ENCODE results near the gene FZD4. TPM values are rescaled to one million over a fixed set of nuclear protein-coding genes. Genes with fewer than 3 reads are reported as not detected.

FZD4 gene
- total RNA-seq, 2 donors from 2014 or later, result 4.3 to 6.7 TPM

- intact Hi-C loops (cut with DNase I), result no loop called here
These were observed 44.6 kb downstream of the FZD4 start for GRCh38 chr11:86910592-86910991.

GRCh38 chr11:86906198-86906597, 49.0 kb downstream of the FZD4 start:
- TF ChIP-seq CTCF (IDR thresholded peaks at IDR 0.05), result no peak
- Histone ChIP-seq H3K9me3 (no peaks in the 10 kb centered on the region), H3K27ac (no peak overlapping the region), H3K4me3 (no peak overlapping the region), H3K36me3 (no peaks in the 10 kb centered on the region), H3K27me3 (no peaks in the 10 kb centered on the region), H3K9ac (ENCODE audit: low read depth in 2 of 2, low read length in 2 of 2) (no peak overlapping the region), H3K4me1 (no peaks in the 10 kb centered on the region)
- DNase-seq, result no peak
- intact Hi-C loops (cut with DNase I), result no loop called here

More at GRCh38 chr11:86910592-86910991, 44.6 kb downstream of the FZD4 start:
- H3K27me3 ChIP-seq, result no peaks in the 10 kb centered on the region
- no peaks in the 10 kb centered on the region for H3K36me3 ChIP-seq
- H3K9ac ChIP-seq (ENCODE audit: low read depth in 2 of 2, low read length in 2 of 2), result no peak overlapping the region
- no peak for TF ChIP-seq CTCF (IDR thresholded peaks at IDR 0.05)
- H3K27ac ChIP-seq, result no peak overlapping the region
- H3K9me3 ChIP-seq, result no peaks in the 10 kb centered on the region
- H3K4me1 ChIP-seq, result no peaks in the 10 kb centered on the region
- no peak overlapping the region for H3K4me3 ChIP-seq
- no peak for DNase-seq

- H3K9me3 ChIP-seq, result no peaks in the 10 kb centered on the region
- H3K27me3 ChIP-seq, result no peaks in the 10 kb centered on the region
- no peaks in the 10 kb centered on the region for H3K36me3 ChIP-seq
- H3K4me1 ChIP-seq, result no peaks in the 10 kb centered on the region
- no peak overlapping the region for H3K27ac ChIP-seq
- no peak overlapping the region for H3K4me3 ChIP-seq
- TF ChIP-seq CTCF (IDR thresholded peaks at IDR 0.05), result no peak
- no peak overlapping the region for H3K9ac ChIP-seq (ENCODE audit: low read depth in 2 of 2, low read length in 2 of 2)
- intact Hi-C loops (cut with DNase I), result no loop called here
- no peak for DNase-seq
These were observed 49.9 kb downstream of the FZD4 start for GRCh38 chr11:86905252-86905651.

- Histone ChIP-seq H3K4me1 (no peaks in the 10 kb centered on the region), H3K9me3 (no peaks in the 10 kb centered on the region), H3K27ac (no peak overlapping the region), H3K9ac (ENCODE audit: low read depth in 2 of 2, low read length in 2 of 2) (no peak overlapping the region), H3K27me3 (no peaks in the 10 kb centered on the region), H3K4me3 (no peak overlapping the region), H3K36me3 (no peaks in the 10 kb centered on the region)
- TF ChIP-seq CTCF (IDR thresholded peaks at IDR 0.05), result no peak
- intact Hi-C loops (cut with DNase I), result no loop called here
- no peak for DNase-seq
These were observed 51.2 kb downstream of the FZD4 start for GRCh38 chr11:86904001-86904400.

- no peak for DNase-seq
- TF ChIP-seq CTCF (IDR thresholded peaks at IDR 0.05), result no peak
- no peaks in the 10 kb centered on the region for H3K4me1 ChIP-seq
These were observed 52.9 kb downstream of the FZD4 start for GRCh38 chr11:86902345-86902744.

GRCh38 chr11:86901599-86901998, 53.6 kb downstream of the FZD4 start:
- Histone ChIP-seq H3K4me1 (no peaks in the 10 kb centered on the region), H3K27ac (no peak overlapping the region), H3K9me3 (no peaks in the 10 kb centered on the region), H3K4me3 (no peak overlapping the region), H3K27me3 (no peaks in the 10 kb centered on the region), H3K9ac (ENCODE audit: low read depth in 2 of 2, low read length in 2 of 2) (no peak overlapping the region), H3K36me3 (no peaks in the 10 kb centered on the region)
- no peak for TF ChIP-seq CTCF (IDR thresholded peaks at IDR 0.05)
- DNase-seq, result no peak
- intact Hi-C loops (cut with DNase I), result no loop called here

More at GRCh38 chr11:86902345-86902744, 52.9 kb downstream of the FZD4 start:
- Histone ChIP-seq H3K27me3 (no peaks in the 10 kb centered on the region), H3K27ac (no peak overlapping the region), H3K36me3 (no peaks in the 10 kb centered on the region), H3K9ac (ENCODE audit: low read depth in 2 of 2, low read length in 2 of 2) (no peak overlapping the region), H3K9me3 (no peaks in the 10 kb centered on the region), H3K4me3 (no peak overlapping the region)
- intact Hi-C loops (cut with DNase I), result no loop called here

All from colonic mucosa (tissue), 4 donors.